Measurements from ENCODE around the gene RIPK4.
A peak's percentile ranks its signal among the peaks of the same experiment; 100 is the strongest.

Gene RIPK4

DNA sequence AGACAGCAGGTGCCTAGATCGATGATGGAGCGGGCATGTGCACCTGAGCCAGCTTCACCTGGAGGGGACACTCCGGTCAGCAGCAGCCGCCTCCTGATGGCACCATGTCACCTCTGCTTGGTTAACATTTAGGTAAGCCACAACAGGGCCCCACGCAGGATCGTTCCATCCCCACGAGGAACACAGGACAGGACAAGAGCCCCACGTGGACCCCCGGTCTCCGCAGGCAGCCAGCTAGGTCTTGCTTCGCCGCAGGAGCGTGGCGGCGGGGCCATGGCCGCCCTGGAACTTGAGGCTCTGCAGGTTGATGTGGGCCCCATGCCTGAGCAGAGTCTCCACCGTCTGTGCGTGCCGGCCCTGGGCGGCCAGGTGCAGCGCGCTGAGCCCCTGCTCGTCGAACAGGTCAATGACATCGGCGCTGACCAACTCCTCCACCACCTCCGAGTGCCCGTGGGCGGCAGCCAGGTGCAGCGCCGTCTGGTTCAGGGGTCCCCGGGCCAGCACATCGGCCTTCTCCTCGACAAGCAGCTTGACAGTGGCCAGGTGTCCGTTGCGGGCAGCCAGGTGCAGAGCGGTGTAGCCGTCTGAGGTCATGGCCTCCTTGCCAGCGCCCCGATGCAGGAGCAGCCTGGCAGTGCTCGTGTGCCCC lies 26.1 kb downstream of the RIPK4 start:
- no peak overlapping the region for H3K27ac ChIP-seq
- TF ChIP-seq ZFX (IDR thresholded peaks at IDR 0.05) = no peak
- TF ChIP-seq, protein P1, sequence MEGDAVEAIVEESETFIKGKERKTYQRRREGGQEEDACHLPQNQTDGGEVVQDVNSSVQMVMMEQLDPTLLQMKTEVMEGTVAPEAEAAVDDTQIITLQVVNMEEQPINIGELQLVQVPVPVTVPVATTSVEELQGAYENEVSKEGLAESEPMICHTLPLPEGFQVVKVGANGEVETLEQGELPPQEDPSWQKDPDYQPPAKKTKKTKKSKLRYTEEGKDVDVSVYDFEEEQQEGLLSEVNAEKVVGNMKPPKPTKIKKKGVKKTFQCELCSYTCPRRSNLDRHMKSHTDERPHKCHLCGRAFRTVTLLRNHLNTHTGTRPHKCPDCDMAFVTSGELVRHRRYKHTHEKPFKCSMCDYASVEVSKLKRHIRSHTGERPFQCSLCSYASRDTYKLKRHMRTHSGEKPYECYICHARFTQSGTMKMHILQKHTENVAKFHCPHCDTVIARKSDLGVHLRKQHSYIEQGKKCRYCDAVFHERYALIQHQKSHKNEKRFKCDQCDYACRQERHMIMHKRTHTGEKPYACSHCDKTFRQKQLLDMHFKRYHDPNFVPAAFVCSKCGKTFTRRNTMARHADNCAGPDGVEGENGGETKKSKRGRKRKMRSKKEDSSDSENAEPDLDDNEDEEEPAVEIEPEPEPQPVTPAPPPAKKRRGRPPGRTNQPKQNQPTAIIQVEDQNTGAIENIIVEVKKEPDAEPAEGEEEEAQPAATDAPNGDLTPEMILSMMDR (conservative IDR thresholded peaks at IDR 0.05) = no peak

DNA sequence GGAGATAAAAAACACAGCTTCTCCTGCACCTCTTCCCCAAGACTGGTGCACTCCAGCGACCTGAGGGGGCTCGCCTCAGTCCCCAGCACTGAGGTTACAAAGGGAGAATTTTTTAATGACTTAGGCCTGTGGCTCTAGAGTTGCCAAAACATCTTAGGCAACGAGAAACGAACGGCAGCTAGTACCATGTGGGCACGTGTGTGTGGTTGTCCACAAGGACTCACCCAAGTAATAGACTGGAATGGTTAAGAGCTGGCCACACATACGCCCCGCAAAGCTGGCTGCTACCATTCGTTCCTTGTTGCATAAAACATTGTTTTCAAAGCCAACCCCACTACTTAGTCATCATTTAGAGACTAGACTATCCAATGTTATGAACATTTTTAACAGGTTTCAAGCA lies 26.9 kb downstream of the RIPK4 start:
- TF ChIP-seq ZFX (IDR thresholded peaks at IDR 0.05) = no peak
- TF ChIP-seq, protein P1 (conservative IDR thresholded peaks at IDR 0.05) = no peak
- no peak overlapping the region for H3K27ac ChIP-seq

DNA sequence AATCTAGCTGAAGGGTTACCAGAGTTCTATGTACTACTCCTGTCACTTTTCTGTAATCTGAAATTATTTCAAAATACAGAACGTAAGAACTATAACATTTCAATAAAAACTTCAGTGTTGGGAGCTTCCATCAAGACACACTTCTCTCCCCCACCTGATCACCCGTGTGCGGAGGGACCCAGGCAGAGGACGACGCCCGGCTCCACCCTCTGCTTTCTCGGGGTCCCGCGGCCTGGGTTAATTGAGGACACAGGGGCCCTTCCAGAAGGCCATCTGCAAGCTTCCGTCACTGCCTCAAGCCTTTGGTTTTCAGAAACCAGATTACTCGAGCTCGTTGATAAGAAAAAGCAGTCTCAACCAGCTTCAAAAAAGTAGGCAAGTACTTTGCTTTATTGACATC lies 27.8 kb downstream of the RIPK4 start:
- TF ChIP-seq, protein P1 (conservative IDR thresholded peaks at IDR 0.05) = no peak
- no peak for TF ChIP-seq ZFX (IDR thresholded peaks at IDR 0.05)
- no peak overlapping the region for H3K27ac ChIP-seq

DNA sequence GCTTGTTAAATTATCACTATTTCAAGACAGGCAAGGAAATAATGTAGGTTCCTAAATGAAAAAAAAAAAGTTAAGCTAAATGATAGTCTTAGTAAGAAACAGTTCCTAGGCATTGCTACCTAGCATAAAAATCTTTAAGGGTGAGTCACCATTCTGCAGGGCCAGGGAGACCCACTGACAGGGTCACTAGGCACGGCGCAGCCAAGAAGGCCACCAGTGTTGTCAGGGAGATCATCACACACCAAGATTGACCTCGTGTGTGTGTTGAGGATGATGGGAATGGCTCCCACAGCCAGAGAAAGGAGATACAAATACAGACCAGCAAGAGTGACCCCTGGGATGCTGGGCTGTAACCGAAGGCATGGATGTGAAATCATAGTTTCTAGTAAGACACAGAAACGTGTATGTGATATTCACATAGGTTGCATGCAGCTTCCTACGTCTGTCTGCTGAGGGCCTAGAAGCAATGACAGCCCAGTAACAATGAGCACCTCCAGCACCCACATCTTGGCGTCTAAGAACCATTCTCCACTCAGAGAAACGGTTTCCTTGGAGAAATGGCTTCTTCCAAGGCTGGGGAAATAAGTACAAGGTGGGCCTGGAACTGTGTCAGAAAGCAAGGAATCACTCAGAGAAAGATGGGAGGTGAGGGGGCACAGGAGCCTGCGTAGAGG lies 29.1 kb downstream of the RIPK4 start:
- H3K27ac ChIP-seq = no peak overlapping the region
- TF ChIP-seq, protein P1 (conservative IDR thresholded peaks at IDR 0.05) = no peak
- TF ChIP-seq ZFX (IDR thresholded peaks at IDR 0.05) = no peak

DNA sequence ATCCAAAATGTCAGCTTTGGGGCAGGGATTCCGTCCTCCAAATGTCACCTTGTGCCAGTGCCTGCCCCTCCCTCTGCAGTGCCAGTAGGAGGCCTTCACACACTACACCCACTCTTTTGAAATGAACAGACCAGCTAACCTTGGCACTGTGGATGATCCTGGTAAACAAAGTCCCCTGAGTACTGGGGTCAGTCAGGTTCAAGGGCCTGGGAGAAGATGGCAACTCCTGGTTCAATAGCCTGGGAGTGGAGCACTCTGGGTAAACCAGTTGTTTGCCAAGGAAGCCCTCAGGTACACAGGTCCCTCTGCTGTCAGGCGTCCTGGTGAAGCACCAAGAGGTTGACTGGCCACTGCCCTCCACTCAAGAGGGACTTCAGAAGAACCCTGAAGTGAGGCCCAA lies 30.4 kb downstream of the RIPK4 start:
- no peak overlapping the region for H3K27ac ChIP-seq
- TF ChIP-seq, protein P1 (conservative IDR thresholded peaks at IDR 0.05) = no peak
- no peak for TF ChIP-seq ZFX (IDR thresholded peaks at IDR 0.05)

DNA sequence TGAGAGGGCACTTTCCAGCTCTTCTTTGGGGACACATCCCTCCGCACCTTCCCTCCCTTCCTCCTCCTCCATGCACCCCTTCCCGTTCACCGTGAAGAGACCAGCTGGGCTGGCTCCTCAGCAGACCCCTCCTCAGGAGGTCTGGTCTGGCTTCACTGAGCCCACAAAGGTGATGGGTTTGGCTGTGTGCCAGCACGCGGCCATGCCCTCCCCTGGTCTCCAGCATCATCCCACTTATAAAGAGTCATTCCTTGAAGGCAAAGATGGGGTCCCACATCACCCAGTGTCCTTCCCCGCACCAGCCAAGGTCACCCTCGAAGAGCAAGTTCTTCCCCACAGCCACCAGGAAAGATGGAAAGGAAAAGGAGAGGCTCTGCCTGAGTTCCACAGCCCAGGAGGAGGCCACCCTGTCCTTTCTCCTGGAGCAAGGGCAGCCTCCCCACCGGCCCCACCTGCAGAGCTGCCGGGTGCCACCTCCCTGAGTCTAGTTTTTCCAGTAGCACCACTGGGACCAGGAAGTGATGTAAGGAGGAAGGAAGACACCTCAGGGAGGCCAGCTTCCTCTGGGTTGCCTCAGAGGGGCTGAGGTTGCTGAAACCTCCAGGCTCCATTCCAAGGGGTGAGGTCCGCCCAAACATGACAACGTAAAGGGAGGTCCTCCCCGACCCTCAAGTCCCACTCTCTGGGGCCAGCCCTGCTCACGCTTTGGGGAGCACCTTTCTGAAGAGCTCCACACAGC lies 32.7 kb downstream of the RIPK4 start:
- no peak for TF ChIP-seq ZFX (IDR thresholded peaks at IDR 0.05)
- TF ChIP-seq, protein P1 (conservative IDR thresholded peaks at IDR 0.05) = no peak

DNA sequence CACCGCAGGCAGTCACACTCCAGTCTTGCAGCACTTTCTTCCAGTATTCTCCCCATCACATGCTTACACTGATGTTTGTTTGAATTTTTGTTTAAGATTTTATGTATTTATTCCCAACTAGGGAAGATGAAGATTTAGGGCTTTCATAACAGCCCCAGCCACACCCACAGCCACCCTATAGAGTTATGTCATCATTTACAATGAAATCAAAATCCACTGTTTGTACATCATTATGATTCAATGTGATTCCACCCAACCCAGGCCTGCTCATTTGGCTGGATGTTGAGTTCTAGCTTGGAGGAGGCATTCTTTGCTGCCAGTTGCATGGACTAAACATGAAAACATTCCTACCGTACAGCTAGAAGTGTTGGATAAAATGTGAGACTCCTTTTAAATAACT lies 35.8 kb downstream of the RIPK4 start:
- TF ChIP-seq, protein P1 (conservative IDR thresholded peaks at IDR 0.05) = no peak
- no peak for TF ChIP-seq ZFX (IDR thresholded peaks at IDR 0.05)
- no peak overlapping the region for H3K27ac ChIP-seq

More for the DNA sequence above, 32.7 kb downstream of the RIPK4 start:
- peak overlapping the region; percentile 3; the same call in 1 of the 2 replicates for H3K27ac ChIP-seq
